ENCODE data around the gene MEGF8.

MEGF8 gene, protein sequence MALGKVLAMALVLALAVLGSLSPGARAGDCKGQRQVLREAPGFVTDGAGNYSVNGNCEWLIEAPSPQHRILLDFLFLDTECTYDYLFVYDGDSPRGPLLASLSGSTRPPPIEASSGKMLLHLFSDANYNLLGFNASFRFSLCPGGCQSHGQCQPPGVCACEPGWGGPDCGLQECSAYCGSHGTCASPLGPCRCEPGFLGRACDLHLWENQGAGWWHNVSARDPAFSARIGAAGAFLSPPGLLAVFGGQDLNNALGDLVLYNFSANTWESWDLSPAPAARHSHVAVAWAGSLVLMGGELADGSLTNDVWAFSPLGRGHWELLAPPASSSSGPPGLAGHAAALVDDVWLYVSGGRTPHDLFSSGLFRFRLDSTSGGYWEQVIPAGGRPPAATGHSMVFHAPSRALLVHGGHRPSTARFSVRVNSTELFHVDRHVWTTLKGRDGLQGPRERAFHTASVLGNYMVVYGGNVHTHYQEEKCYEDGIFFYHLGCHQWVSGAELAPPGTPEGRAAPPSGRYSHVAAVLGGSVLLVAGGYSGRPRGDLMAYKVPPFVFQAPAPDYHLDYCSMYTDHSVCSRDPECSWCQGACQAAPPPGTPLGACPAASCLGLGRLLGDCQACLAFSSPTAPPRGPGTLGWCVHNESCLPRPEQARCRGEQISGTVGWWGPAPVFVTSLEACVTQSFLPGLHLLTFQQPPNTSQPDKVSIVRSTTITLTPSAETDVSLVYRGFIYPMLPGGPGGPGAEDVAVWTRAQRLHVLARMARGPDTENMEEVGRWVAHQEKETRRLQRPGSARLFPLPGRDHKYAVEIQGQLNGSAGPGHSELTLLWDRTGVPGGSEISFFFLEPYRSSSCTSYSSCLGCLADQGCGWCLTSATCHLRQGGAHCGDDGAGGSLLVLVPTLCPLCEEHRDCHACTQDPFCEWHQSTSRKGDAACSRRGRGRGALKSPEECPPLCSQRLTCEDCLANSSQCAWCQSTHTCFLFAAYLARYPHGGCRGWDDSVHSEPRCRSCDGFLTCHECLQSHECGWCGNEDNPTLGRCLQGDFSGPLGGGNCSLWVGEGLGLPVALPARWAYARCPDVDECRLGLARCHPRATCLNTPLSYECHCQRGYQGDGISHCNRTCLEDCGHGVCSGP (N-terminal part only)

DNA sequence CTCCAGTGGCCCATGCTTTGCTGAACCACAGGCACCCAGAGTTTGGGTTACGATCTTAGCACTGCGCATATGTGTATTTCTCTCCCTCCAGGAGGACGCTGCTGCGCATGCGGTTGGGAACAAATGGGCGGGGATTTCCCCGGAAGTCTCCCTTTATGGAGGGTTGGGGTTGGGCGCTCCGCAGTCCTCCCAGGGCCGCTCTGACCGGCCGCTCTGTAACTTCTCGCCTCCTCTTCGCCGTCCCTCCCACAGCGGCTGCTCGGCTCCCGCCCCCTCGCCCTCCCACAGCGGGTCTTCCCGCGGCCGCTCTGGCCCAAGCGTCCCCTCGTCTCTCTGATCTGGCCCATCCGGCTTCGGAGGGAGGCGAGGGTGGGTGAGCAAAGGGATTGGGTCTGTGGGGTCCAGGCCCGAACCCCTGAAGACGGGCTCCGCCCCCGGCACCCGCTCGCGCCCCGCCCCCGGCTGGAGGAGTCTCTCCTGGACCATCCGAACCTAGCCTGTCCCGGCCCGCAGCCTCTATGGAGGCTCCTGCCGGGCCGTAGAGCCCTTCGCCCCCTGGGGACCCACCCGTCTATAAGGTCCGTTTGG is at the start of gene MEGF8:
Gene MEGF8, plus strand, starts transcription at position 328 of the 588 bp plus-strand sequence. CDS start 609 bp downstream, outside the sequence.
- no peak for TF ChIP-seq ZFX (IDR thresholded peaks at IDR 0.05; ENCODE audit: borderline replicate concordance)
- TF ChIP-seq, protein P1, sequence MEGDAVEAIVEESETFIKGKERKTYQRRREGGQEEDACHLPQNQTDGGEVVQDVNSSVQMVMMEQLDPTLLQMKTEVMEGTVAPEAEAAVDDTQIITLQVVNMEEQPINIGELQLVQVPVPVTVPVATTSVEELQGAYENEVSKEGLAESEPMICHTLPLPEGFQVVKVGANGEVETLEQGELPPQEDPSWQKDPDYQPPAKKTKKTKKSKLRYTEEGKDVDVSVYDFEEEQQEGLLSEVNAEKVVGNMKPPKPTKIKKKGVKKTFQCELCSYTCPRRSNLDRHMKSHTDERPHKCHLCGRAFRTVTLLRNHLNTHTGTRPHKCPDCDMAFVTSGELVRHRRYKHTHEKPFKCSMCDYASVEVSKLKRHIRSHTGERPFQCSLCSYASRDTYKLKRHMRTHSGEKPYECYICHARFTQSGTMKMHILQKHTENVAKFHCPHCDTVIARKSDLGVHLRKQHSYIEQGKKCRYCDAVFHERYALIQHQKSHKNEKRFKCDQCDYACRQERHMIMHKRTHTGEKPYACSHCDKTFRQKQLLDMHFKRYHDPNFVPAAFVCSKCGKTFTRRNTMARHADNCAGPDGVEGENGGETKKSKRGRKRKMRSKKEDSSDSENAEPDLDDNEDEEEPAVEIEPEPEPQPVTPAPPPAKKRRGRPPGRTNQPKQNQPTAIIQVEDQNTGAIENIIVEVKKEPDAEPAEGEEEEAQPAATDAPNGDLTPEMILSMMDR (IDR thresholded peaks at IDR 0.05), result peak; percentile 34
- H3K27ac ChIP-seq, result peak within 1 kb of the TSS; percentile 69

DNA sequence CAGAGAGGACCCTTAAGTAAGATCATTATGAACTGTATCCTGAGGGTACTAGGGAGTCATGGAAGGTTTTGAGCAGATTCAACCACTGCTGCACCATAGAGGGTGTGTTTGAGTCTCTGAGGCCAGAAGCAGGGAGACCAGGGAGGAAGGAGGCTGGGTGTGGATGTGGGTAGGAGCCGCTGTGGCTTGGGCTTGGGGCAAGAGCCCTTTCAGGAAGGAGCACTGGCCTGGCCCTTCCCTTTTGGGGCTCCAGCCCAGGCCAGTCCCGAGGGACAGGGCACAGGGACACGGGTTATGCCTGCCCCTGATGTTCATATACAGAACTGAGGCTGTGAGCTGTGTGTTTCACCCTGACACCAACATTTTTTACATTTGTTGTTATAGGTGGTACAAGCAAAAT is 49.2 kb upstream of the MEGF8 start:
- H3K27ac ChIP-seq, result no peak overlapping the region
- no peak for TF ChIP-seq ZFX (IDR thresholded peaks at IDR 0.05; ENCODE audit: borderline replicate concordance)
- TF ChIP-seq, protein P1 (IDR thresholded peaks at IDR 0.05), result no peak

DNA sequence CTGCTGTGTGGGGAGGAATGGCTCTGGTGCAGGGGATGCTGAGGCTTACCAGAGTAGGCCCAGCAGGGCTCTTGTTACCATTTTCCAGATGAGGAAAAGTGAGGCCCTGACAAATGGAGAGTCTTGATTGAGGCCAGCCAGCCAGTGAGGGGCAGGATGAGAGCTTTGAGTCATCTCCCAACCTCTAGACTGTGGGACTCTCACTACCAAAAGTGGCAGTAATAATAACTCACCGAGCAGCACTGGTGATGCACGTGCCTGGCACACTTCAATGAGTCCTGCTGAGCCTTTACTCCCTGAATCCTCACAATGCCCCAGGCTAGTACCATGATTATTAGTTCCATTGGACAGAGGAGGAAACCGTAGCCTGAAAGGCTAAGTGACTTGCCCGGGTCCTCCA is 48.6 kb upstream of the MEGF8 start:
- TF ChIP-seq, protein P1 (IDR thresholded peaks at IDR 0.05), result no peak

DNA sequence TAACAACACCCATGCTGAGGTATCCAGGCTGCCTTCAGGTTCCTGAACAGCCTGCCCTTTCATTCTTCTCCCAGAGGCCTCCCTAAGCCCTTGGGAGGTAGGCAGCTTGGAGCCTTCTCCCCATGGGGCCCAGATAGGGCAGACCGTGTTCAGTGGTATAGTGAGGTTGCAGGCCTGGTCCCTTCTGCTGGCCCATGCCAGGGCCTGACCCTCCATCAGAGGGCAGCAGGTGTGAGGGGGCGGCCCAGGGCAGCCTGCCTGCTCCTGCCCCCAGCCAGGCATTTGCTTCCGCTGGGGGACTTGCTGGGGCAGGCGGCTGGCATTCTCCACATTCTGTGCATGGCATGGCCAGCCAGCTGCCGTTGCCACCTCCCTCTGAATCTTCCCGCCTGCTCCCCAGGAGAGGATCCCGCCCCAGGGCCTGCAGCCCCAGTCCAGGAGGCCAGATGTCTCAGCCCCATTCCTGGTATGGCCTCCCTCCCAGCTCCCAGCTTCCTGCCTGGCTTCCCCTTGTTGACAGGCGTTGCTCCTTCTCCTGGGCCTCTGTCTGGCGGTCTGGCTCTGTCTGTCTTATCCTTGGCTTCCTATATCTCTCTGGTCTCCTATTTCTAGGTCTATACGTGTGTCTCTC is 47.5 kb upstream of the MEGF8 start:
- H3K27ac ChIP-seq, result peak overlapping the region; percentile 89; the same call in 1 of the 2 replicates
- TF ChIP-seq ZFX (IDR thresholded peaks at IDR 0.05; ENCODE audit: borderline replicate concordance), result no peak
- TF ChIP-seq, protein P1 (IDR thresholded peaks at IDR 0.05), result no peak

More for the DNA sequence above, 48.6 kb upstream of the MEGF8 start:
- peak overlapping the region; percentile 89; the same call in 1 of the 2 replicates for H3K27ac ChIP-seq

DNA sequence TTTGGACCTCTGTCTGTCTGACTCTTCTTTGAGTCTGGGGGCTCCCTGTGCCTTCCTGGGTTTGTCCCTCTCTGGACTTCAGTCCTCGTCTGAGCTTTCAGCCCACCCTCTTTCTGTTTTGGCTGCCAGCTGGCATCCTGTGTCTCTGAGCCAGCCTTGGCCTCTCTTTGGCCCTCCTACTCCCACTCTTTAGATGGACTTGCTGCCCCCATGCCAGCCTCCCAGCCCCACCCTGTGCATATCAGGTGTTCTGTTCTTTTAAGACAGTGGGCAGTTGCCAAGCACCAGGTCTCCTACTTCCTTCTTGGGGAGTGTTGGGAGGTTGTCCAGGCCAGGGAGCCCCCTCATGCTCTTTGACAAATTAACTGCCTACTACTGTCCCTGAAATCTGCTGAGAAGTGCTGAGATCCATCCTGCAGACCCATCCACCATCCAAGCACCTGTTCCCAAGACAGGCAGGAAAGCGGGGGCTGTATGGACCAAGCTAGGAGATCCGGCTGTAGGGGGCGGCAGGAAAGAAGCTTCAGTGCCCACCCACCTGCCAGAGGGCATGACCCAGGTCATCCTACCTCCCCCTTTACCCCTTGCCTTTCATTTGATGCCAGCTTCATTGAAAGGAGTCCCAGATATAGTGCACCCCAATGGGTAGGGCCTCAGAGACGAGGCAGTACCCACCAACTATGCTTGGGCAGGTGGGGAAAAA is 46.8 kb upstream of the MEGF8 start:
- no peak for TF ChIP-seq ZFX (IDR thresholded peaks at IDR 0.05; ENCODE audit: borderline replicate concordance)
- TF ChIP-seq, protein P1 (IDR thresholded peaks at IDR 0.05), result no peak
- H3K27ac ChIP-seq, result peak overlapping the region; percentile 89

All from 22Rv1 (cell line).